PFSK-1 (cell line): ENCODE results near the gene TEAD4.

Experiments used
- FOXP2 ChIP-seq: optimal IDR thresholded peaks from 2 replicates; pipeline ENCODE3; 2011; ENCODE audit warnings: borderline replicate concordance, control low read depth, inconsistent platforms; ENCODE audit not compliant: insufficient read depth; ENCODE audit errors: extremely low read length, extremely low read depth
- POLR2AphosphoS5 ChIP-seq: IDR thresholded peaks from 2 replicates; pipeline ENCODE4 v1.6.1; 2012; ENCODE audit warnings: low read depth, mild to moderate bottlenecking, control low read depth, low read length, moderate library complexity
- REST ChIP-seq, 2 experiments: IDR thresholded peaks; 2 replicates each; pipeline versions ENCODE4 v1.6.1 to v1.8.0; 2011 to 2012; ENCODE audit warnings: low read depth in 2 of 2, low read length in 2 of 2, control low read depth in 1 of 2, inconsistent platforms in 1 of 2, mild to moderate bottlenecking in 1 of 2, moderate library complexity in 1 of 2; ENCODE audit not compliant: insufficient read depth in 1 of 2
- SIN3A ChIP-seq: IDR thresholded peaks from 2 replicates; pipeline ENCODE4 v1.6.1; 2012; ENCODE audit warnings: mild to moderate bottlenecking, low read length, moderate library complexity, borderline replicate concordance; ENCODE audit not compliant: insufficient read depth
- TAF1 ChIP-seq: IDR thresholded peaks from 2 replicates; pipeline ENCODE4 v1.6.1; 2012; ENCODE audit warnings: low read length, control low read depth, borderline replicate concordance; ENCODE audit not compliant: insufficient read depth

Gene TEAD4

GRCh38 chr12:3083241-3083920 lies 124.2 kb downstream of the TEAD4 start:
- TF ChIP-seq TAF1 (no peak), REST (IDR thresholded peaks at IDR 0.05; ENCODE audit: insufficient read depth in 1 of 2, low read depth in 2 of 2, low read length in 2 of 2) (no peak), FOXP2 (no peak), SIN3A (no peak), POLR2AphosphoS5 (no peak)

- no peak for TF ChIP-seq TAF1
- TF ChIP-seq POLR2AphosphoS5: no peak
- TF ChIP-seq FOXP2: no peak
- no peak for TF ChIP-seq SIN3A
- no peak for TF ChIP-seq REST (IDR thresholded peaks at IDR 0.05; ENCODE audit: insufficient read depth in 1 of 2, low read depth in 2 of 2, low read length in 2 of 2)
Observed at GRCh38 chr12:3083921-3084347, 124.7 kb downstream of the TEAD4 start.

- TF ChIP-seq SIN3A (no peak), TAF1 (no peak), REST (IDR thresholded peaks at IDR 0.05; ENCODE audit: insufficient read depth in 1 of 2, low read depth in 2 of 2, low read length in 2 of 2) (no peak)
Observed at GRCh38 chr12:3084742-3085141, 125.5 kb downstream of the TEAD4 start.

- TF ChIP-seq POLR2AphosphoS5 (no peak), REST (IDR thresholded peaks at IDR 0.05; ENCODE audit: insufficient read depth in 1 of 2, low read depth in 2 of 2, low read length in 2 of 2) (no peak), TAF1 (no peak), SIN3A (no peak), FOXP2 (no peak)
Observed at GRCh38 chr12:3085341-3086139, 126.3 kb downstream of the TEAD4 start.

- TF ChIP-seq REST (IDR thresholded peaks at IDR 0.05; ENCODE audit: insufficient read depth in 1 of 2, low read depth in 2 of 2, low read length in 2 of 2): no peak
- no peak for TF ChIP-seq SIN3A
- TF ChIP-seq TAF1: no peak
- TF ChIP-seq POLR2AphosphoS5: no peak
- TF ChIP-seq FOXP2: no peak
Observed at GRCh38 chr12:3086211-3086610, 127.0 kb downstream of the TEAD4 start.
